Inferior parietal cortex (tissue), 1 donor: Measurements from ENCODE around the gene TMEM208.
A peak's percentile ranks its signal among the peaks of the same experiment; 100 is the strongest.

Experiments
- DNase-seq: peaks from one replicate; pipeline ENCODE4 v3.0.0-alpha.2; 2016; ENCODE audit errors: extremely low spot score

Gene TMEM208

DNA sequence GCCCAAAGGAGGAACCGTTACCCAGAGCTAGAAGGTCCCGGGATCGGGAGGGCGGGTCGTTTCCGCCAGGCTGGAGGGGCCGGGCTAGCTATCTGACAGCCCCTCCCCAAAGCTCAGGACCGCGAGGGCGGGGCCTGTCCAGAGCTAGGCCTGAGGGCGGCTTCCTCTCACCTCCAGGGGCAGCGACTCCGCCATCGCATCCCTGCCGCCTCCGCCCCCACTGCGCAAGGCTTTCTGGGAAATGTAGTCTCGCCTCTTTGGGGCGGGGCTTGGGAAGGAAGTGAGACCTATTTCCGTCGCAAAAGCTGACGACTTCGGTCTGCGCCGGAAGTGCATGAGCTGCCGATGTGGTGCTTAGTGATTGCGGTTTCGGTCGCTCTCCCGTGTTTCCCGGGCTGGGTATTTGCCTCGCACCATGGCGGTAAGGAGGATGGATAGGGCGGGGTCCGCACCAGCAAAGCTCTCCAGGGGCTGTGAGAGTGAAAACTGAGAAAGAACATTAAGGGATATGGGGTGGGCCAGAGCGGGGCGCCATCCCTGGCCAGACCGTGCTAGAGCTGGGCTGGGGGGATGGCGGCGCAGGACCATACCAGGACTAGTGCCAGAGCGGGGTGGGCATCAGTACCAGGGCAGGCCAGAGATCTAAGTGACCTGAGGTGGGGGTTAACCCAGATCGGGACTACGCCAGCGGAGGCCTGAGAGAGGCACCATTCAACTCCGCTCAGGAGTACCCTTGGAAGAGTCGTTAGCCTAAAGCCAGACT is at the start of gene TMEM208:
TMEM208 (plus strand) TSS at position 327 of the 763 bp plus-strand sequence; CDS start at position 416, 89 bp downstream.
- peak; percentile 99 for DNase-seq

DNA sequence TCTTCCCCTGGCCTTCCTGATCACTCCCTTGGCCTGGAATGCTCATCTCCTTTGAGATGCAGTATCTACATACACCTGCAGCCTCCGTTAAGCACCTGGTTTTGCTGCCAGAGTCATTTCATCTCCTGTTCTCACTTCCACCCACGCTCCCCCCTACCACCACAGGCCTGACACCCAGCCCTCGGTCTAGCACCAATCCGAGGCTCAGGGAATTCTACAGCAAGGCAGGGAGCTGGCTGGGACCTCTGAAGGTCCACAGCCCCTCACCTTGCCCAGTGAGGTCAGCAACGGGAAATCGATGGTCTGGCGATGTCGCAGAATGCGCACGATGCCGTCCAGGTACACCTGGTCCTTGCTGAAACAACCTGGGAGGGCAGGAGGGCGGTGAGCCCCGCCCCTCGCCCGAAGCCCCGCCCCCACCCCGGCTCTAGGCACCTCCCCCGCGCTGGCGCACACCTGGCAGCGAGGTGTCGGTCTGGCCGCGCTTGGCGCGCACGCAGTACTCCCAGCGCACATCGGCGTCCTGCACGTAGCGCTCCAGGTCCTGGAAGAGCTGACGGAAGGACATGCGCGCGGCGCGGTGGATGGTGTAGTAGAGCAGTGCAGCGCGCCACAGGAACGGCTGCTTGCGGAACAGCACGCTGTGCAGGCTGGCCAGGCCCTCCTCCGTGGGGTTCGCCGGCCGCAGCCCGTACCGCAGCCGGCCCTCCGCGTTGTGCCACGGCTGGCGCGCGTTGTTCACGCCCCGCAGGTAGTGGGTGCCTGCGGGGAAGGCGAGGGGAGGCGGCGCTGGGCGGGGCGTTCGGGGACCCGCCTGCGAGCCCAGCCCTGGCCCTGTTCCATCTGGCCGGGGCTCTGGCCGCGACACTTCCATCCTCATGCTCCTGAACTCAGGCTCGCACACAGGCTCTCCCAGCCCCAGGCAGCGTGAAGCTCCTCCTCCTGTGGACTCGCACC is 48.9 kb upstream of the TMEM208 start:
- no peak for DNase-seq

DNA sequence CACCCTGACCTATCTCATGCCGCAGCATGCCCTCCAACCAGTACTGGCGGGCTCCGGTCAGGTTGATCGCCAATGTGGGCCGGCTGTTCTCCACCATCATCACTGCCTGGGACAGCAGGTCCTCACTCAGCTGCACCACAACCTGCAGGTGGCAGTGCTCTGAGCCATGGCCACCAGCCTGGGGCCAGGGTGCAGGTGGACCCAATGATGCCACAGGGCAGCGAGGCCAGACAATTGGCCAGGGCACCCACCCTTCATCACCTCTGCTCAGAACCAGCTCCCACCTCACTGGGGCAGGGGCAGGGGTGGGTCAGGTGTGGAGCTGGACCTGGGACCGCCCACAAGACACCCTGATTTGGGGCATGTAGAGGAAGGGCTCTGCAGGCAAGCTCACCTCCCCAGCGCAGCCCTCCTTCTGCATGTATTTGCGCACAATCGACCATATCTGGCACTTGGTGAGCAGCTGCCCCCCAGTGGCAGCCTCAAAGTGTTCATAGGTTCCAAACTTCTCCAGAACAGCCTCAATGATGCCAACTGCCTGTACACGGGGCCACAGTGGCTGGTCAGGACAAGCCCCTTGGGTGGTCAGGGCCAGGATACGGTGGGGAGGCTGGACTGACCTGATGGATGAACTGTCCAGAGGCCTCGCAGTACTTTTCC is 47.4 kb upstream of the TMEM208 start:
- no peak for DNase-seq

DNA sequence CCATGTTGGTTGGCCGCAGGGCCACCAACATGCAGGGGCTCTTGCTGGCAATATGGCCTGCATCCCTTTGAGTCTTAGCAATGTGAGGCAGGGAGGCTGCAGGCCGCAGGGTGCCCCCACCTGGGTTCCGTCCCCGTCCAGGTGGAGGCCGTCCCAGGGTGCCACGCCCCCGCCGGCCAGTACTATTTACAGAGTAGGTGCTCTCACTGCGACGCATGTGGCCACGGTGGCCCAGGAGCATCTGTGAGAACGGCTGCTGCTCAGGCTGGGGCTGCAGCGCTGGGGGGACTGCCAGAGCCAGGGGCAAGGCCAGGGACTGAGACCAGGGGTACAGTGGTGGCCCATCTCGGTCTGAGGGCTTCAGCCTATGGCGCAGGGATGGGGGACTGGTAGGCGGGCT is 46.8 kb upstream of the TMEM208 start:
- no peak for DNase-seq

DNA sequence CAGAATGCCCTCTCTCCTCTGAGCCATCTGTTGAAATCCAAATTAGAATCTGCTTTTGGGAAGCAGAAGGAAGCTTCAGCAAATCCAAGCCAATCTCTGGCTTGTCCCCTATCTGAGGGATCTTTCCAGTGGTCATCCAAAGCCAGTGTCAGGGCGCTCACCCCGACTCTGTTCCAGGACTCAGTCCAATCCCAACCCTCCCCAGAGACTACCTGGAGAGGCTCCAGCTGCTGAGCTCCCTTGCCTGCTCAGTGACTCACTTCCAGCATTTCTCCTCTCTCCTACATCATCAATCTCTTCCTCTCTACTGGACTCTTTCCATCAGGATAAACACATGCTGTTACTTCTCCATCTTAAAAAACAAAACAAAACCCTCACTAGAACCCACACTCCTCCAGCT is 45.6 kb upstream of the TMEM208 start:
- no peak for DNase-seq

DNA sequence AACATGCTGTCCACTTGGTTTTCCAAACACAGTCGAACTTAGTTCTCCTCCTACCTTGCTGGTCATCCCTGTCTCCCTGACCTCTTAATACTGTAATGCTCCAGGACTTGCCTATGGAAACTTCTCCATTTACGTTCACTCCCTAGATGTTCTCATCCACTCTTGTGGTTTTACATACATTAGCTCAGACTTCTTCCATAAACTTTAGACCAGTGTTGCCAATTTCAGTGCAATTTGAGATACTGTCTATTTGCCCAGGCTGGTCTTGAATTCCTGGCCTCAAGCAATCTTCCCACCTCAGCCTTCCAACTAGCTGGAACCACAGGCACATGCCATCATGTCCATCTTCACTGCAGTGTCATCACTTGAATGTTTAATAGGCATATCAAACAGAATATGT is 44.6 kb upstream of the TMEM208 start:
- DNase-seq, result no peak

DNA sequence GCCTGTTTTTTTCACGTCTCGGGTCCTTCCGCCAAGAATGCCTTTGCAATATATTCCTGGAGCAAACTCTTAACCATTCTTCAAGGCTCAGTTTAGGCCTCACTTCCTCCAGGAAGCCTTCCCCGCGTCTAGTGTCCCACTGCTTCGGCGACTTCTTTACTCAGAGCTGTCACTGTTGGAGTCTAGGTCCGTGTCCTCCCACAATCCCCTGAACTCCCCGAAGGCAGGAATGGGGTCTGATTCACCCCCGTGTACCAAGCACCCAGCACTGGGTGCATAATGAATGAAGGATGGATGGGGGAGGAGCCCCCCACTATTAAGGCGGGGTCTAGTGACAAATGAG is 43.7 kb upstream of the TMEM208 start:
- DNase-seq, result no peak

DNA sequence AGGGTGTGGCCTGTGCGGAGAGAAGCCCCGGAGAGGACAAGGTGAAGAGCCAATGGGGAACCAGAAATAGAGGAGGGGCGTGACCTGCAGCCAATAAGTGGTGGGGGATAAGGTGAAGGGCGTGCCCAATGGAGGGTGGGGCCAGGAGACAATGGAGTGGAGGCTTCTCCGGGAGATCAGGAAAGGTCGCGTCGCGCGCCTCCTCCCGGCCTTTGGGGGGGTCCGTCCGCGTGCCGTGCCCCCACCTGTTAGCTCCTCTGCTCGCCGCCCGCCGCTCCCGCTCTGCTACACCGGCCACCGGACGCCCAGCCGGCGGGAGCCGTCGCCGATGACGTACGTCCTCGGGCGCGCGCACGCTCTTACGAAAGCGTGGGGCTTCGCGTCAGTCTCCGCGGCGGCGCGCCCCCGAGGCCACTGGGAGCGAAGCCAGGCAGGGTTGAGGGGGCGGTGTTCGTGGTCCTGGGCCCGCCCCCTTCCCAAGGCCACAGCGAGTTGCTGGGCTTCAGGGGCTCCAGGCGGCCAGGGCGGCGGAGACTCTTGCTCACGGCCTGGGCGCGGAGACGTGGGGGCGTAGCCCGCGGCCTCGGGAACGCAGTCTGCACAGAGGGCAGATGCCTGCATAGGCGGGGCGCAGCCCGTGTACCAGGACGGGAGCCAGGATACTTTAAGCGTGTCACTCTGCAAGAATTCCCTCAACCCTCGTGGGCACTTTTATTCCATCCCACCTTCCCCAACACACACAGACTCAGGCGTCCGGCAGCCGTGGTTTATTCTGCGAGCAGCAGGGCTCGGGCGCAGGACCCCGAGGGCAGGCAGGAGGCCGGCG is 43.1 kb upstream of the TMEM208 start, which contains the start of gene MATCAP1:
MATCAP1 (minus strand) TSS at position 337 of the 826 bp plus-strand sequence. CDS start 3,353 bp downstream, outside the sequence.
- peak; percentile 95 for DNase-seq

DNA sequence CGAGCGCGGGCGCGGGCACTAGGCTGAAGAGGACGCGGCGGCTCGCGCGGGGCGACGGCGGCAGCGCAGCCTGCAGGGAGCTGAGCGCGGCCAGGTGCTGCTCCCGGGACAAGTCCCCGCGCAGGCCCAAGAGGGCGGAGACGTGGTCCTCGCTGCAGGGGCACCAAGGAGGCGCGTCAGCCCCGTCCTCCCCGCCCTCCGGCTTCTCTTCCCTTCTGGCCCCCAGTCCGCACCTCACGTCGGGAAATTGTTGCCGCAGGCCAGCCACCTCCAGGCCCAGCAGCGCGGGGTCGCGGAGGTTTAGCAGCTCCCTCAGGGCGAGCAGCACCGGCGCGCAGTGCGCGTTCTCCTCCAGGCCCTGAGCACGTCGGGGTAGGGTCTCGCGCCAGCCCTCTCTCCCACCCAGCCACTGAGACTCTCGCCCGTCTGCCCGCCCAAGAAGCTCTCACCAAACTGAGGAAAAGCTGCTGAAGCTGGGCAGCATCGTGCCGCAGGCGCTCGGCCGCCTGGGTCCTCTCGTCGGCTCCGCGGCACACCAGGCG is 42.4 kb upstream of the TMEM208 start:
- no peak for DNase-seq

DNA sequence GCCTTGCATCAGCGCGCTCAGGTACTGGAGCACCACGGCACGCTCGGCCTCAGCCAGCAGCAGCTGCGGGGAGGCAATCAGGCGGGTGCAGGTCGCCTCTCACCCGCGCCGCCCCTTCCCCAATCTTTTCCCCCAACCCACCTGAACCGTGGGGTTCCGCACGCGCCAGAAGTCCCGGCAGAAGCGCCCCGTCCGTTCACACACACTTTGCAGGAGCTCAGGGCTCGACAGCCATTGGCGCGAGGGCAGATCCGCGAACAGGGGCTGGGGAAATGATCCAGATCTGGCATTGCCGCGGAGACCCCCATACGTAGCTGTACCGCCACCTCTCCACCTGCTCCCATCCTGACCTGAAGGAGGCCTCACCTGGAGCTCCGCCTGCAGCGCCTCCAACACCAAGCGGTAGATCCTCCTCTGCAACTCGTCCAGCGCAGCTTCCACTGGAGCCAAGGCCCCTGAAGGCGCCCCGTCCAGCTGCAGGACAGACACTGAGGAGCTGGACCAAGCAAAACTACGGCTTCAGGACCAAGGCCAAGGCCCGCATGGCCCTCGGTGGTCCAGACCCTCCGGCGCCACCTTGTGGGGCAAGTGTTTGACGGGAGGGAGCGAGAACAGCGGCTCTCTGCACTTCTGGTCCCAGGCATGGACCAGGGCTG is 41.8 kb upstream of the TMEM208 start:
- peak; percentile 80 for DNase-seq

DNA sequence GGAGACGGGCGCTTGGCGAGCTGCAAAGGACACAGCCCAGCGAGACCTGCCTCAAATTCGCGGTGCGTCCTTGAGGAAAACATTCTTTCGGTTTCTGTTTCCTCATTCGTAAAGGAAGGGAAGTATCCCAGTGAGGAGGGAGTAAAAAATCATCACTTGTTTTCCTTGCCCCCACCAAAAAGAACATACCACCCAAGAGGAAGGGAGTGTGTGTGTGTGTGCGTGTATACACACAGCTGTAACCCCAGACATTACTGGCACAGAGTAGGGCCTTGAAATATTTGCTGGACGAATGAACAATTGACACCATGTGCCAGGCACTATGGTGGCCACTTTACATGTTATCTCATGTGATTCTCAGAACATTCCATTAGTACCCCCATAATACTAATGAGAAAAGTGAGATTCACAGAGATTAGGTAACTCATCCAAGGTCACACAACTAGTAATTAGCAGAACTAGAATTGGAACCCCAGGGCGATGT is 41.2 kb upstream of the TMEM208 start:
- no peak for DNase-seq

DNA sequence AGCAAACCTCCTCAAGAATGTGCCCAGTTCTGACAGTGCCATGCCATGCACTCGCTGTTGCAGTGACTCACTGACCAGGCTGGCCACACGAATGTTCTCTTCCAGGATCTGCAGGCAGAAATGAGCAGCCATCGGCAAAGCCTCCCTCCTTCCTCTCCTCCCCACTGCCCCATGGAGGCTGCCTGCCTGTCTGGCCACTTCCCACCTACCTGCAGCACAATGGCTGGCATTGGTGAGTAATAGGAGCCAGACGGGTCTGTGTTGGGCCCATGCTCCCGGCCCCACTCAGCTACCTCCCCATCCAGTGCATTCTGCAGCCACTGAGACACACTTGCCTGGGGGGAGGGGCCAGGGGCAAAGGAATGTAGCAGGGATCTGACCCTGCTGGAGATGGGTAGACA is 40.4 kb upstream of the TMEM208 start:
- no peak for DNase-seq

DNA sequence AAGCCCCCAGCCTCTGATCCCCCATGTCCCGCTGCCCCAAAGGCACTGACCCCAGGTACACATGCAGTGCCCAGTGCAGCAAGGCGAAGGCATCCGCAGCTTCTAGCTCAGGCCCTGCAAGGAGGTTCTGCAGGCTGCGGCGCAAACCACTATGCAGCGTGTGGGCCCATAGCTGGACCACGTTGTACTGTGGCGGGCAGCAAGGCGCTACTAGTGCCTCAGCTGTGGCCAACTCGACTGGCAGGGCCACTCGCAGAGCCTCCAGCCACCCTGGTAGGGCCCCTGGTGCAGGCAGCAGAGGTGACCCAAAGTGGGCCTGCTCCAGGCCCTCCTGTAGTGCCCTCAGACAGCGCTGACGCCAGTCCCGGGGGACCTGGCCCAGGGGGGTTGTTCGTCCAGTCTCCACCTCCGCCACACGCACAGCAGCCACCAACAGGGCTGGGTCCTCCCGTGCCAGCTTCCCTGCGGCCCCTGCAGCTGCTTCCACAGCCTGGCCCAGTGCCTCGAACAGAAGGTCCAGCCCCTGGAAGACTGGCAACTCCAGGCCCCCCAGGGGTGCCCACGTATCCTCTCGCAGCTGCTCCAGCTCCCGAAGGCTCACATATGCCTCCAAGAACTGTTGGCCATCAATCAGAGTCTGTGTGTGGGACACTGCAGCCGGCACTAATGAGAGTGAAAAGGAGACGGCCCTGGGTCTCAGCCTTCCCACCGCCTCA is 39.6 kb upstream of the TMEM208 start:
- DNase-seq, result no peak

DNA sequence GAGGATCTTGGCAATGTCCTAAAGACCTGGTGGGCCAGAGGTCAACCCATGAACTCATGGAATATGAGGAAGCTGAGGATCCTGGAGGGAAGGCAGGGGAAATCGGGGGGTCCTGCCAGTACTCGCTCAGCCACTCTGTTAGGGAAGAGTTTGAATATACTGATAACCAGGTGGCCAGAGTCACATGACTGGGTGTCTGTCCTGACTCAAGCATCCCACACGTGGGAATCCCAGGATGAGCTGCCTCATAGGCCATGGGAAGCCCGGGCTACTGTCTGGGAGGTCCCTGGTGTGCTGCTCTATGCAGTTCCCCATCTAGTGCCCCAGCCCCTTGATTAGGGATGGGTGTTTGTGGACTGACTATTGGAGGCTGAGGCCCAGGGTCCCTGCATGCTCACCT is 38.6 kb upstream of the TMEM208 start:
- no peak for DNase-seq

DNA sequence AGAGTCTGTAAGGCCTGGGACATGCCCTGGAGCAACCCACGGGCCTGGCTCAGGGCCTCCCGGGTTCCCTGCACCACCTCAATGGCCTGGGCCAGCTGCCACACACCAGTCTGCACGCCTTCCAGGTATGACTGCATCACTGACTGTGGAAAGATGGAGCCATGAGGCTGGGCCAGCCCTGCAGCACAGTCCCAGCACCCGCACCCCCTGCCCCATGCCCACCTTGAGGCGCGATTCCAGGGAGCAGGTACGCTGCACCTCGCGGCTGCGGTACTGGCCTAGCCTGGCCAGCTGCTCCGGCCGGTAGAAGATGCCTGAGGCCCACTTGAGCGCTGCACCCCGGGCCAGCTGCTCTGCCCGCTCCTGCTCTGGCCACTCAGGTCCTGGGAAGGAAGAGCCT is 38.1 kb upstream of the TMEM208 start:
- no peak for DNase-seq

DNA sequence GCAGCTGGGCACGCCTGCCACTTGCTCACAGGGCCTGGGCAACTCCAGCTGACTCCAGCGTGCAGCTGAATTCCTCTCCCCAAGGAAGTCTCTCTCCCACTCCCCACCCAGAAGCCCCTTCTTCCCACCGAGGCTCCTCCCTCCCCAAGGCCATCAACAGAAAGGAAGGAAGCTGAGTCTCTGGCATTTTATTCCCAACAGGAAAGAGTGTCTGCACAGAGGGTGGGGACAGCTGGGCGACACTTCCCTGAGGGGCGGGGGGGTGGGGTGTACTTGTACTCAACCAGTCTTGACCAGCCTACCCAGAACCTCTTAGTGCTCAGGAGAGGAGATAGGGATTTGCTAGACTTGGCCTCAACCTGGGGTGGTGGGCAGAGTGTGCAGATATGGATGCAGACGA is 36.9 kb upstream of the TMEM208 start, which contains the start of gene EXOC3L1:
EXOC3L1 (minus strand) TSS at position 96 of the 400 bp plus-strand sequence. CDS start 460 bp downstream, outside the sequence.
- DNase-seq, result no peak

DNA sequence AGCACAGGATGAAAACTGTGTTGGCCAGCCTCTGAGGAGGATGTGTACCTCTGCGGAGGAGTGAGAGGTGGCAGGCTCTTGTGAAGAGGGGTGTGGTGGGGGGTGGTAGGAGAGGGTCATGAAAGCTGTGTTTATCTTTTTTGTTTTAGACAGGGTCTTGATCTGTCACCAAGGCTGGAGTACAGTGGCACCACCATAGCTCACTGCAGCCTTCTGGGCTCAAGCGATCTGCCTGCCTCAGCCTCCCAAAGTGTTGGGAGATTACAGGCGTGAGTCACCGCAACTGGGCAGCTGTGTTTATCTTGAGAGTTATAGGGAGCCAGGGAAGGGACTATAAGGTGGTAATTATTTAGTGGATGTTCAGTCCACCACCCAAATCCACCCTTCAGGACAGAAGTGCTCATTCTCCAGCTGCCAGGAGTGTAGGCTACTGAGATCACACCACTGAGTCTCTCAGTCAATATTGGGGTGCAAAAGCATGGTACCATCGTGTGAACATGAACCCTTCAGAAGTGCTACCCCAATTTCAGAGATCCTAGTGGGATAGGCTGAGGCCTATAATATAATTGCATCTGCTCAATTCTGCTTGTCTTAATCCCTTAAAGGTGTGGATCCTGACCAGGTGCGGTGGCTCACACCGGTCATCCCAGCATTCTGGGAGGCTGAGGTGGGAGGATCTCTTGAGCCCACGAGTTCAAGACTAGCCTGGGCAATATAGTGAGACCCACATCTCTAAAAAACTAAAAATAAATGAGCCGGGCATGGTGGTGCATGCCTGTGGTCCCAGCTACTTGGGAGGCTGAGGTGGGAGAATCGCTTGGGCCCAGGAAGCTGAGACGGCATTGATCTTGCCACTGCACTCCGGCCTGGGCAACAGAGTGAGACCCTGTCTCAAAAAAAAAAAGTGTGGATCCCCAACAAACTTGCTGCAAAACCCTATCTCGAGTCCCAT is 36.2 kb upstream of the TMEM208 start:
- no peak for DNase-seq

DNA sequence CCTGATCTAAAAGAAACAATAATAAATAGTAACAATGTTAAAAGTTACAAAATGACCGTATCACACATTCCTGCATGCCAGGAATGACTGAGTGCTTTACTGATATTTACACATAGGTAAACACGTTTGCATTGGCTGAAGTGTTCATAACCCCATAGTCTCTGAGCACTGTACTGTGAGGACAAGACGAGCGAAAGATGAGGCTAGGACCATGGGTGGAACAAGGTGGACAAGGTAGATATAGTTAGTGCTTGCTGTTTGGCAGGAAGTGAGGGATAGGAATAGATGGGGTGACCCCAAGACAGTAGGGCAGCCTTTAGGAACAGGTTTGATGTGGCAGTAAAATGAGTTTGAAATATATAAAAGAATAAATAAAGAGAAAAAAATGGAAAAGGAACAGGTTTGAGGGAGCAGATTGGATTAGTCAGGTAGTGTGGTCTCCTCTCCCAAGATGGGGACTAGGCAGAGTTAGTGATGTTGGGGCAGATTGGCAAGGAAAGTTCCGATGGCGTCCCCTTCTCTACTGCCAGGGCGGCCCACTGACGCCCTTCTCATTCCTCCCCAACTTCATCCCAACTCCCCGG is 35.4 kb upstream of the TMEM208 start:
- DNase-seq, result no peak
